Measurements from ENCODE around the gene CDK2. TPM values are rescaled to one million over a fixed set of nuclear protein-coding genes. Genes with fewer than 3 reads are reported as not detected.

CDK2 gene
- total RNA-seq, 1 experiment from 2014 or later = 66.3 TPM

GRCh38 chr12:55937981-55938380 lies 28.6 kb upstream of the CDK2 start:
- DNase-seq (ENCODE audit: low spot score) = no peak

- DNase-seq (ENCODE audit: low spot score) = no peak
Measured at GRCh38 chr12:55938826-55939501, 27.7 kb upstream of the CDK2 start.

- DNase-seq (ENCODE audit: low spot score) = peak; percentile 77
Measured at GRCh38 chr12:55940065-55940732, 26.4 kb upstream of the CDK2 start.

- DNase-seq (ENCODE audit: low spot score) = no peak
Measured at GRCh38 chr12:55942055-55942454, 24.6 kb upstream of the CDK2 start.

GRCh38 chr12:55942577-55943136 lies 24.0 kb upstream of the CDK2 start:
- no peak for DNase-seq (ENCODE audit: low spot score)

- DNase-seq (ENCODE audit: low spot score) = no peak
Measured at GRCh38 chr12:55946553-55946952, 20.1 kb upstream of the CDK2 start.

- DNase-seq (ENCODE audit: low spot score) = no peak
Measured at GRCh38 chr12:55955344-55955743, 11.3 kb upstream of the CDK2 start.

- DNase-seq (ENCODE audit: low spot score) = no peak
Measured at GRCh38 chr12:55955800-55956508, 10.7 kb upstream of the CDK2 start.

GRCh38 chr12:55957106-55957859 lies 9.3 kb upstream of the CDK2 start:
- DNase-seq (ENCODE audit: low spot score) = no peak

- DNase-seq (ENCODE audit: low spot score) = no peak
Measured at GRCh38 chr12:55963760-55964159, 2.9 kb upstream of the CDK2 start.

- DNase-seq (ENCODE audit: low spot score) = no peak
Measured at GRCh38 chr12:55965240-55965639, 1.4 kb upstream of the CDK2 start.

GRCh38 chr12:55965941-55966407 lies 656 bp upstream of the CDK2 start, which contains the start of gene PMEL:
PMEL (minus strand) TSS chr12:55966042; CDS start chr12:55966011, 31 bp downstream.
- no peak for DNase-seq (ENCODE audit: low spot score)

GRCh38 chr12:55969356-55969755 lies 2.7 kb downstream of the CDK2 start:
- no peak for DNase-seq (ENCODE audit: low spot score)

GRCh38 chr12:55970775-55971174 lies 4.1 kb downstream of the CDK2 start:
- no peak for DNase-seq (ENCODE audit: low spot score)

- DNase-seq (ENCODE audit: low spot score) = no peak
Measured at GRCh38 chr12:55972042-55972441, 5.4 kb downstream of the CDK2 start.

- no peak for DNase-seq (ENCODE audit: low spot score)
Measured at GRCh38 chr12:55972456-55972855, 5.8 kb downstream of the CDK2 start.

- no peak for DNase-seq (ENCODE audit: low spot score)
Measured at GRCh38 chr12:55972911-55973598, 6.4 kb downstream of the CDK2 start.

- peak; percentile 100 for DNase-seq (ENCODE audit: low spot score)
Measured at GRCh38 chr12:55973599-55974307, 7.1 kb downstream of the CDK2 start, which contains the start of gene RAB5B. RAB5B (plus strand) TSS chr12:55974078; CDS start chr12:55986961, 12,883 bp downstream.

GRCh38 chr12:55974308-55974730 lies 7.7 kb downstream of the CDK2 start:
- no peak for DNase-seq (ENCODE audit: low spot score)

- DNase-seq (ENCODE audit: low spot score) = no peak
Measured at GRCh38 chr12:55978393-55978792, 11.8 kb downstream of the CDK2 start.

Measured in H4 (cell line).